Spinal cord (tissue), 10 donors: ENCODE data around the gene KATNB1. TPM values are rescaled to one million over a fixed set of nuclear protein-coding genes. Genes with fewer than 3 reads are reported as not detected.
"Not testable (repeated sequence)": the region's sequence is repeated elsewhere in the genome, so short reads cannot be mapped to it uniquely, and the experiment has no call there.

ENCODE experiments used
- DNase-seq, 6 donors: peaks; one replicate each; pipeline versions ENCODE4 v3.0.0 to v3.0.0-alpha.2; 2013 to 2015; ENCODE audit warnings: low spot score in 6 of 6, low read depth in 4 of 6
- H3K27ac ChIP-seq: one replicate; pipeline ENCODE4 v1.5.1; 2013; ENCODE audit warnings: low read depth, low read length, control low read depth
- H3K27me3 ChIP-seq: one replicate; pipeline ENCODE4 v1.6.1; 2013; ENCODE audit warnings: low read length; ENCODE audit not compliant: control insufficient read depth, insufficient read depth
- H3K36me3 ChIP-seq: one replicate; pipeline ENCODE4 v1.6.1; 2013; ENCODE audit warnings: low read length; ENCODE audit not compliant: control insufficient read depth, insufficient read depth
- H3K4me1 ChIP-seq: one replicate; pipeline ENCODE4 v1.6.1; 2013; ENCODE audit warnings: low read length; ENCODE audit not compliant: control insufficient read depth, insufficient read depth
- H3K4me3 ChIP-seq: one replicate; pipeline ENCODE4 v1.5.1; 2013; ENCODE audit warnings: low read depth, low read length, control low read depth
- H3K9me3 ChIP-seq: one replicate; pipeline ENCODE4 v1.6.1; 2013; ENCODE audit warnings: low read length; ENCODE audit not compliant: control insufficient read depth, insufficient read depth
- WGBS: methylation state at CpG from one replicate; pipeline ENCODE4 v1.1.5; 2013; ENCODE audit warnings: missing lambda C conversion rate; ENCODE audit not compliant: insufficient coverage; 5-methylcytosine and 5-hydroxymethylcytosine counted together
- polyA plus RNA-seq, 2 donors: library from polyadenylated mRNA; unstranded; fragments of 120-200 nt; gene quantifications; one replicate each; pipeline ENCODE4 v1.2.1, GENCODE V29; 2013; ENCODE audit not compliant: insufficient read length in 2 of 2
- total RNA-seq, 2 donors: library from RNA; depleted of rRNA in 1 of 2; stranded (reverse); fragments of 120-200 nt in 1 of 2; fragments of >200 nt in 1 of 2; gene quantifications; one replicate each; pipeline versions ENCODE4 v1.2.3 to v1.2.4, GENCODE V29; 2013 to 2014
- donor health status: healthy.

The KATNB1 gene
- total and polyA plus RNA-seq, 4 donors = 28.8 to 52.9 (median 43.0) TPM

- DNase-seq = no peak
- 100% methylated on average over 1 of the region's 3 CpGs for WGBS
- no peaks in the 10 kb centered on the region for H3K27me3 ChIP-seq
- H3K27ac ChIP-seq = no peak overlapping the region
- H3K4me1 ChIP-seq = no peaks in the 10 kb centered on the region
- no peaks in the 10 kb centered on the region for H3K9me3 ChIP-seq
- H3K36me3 ChIP-seq = no peaks in the 10 kb centered on the region
- no peak overlapping the region for H3K4me3 ChIP-seq
Observed at GRCh38 chr16:57709663-57710062, 25.9 kb upstream of the KATNB1 start.

GRCh38 chr16:57711346-57711745 is 24.2 kb upstream of the KATNB1 start:
- H3K27ac ChIP-seq = no peak overlapping the region
- H3K27me3 ChIP-seq = no peaks in the 10 kb centered on the region
- 39% methylated on average over 5 of the region's 5 CpGs for WGBS
- H3K4me1 ChIP-seq = no peaks in the 10 kb centered on the region
- no peak overlapping the region for H3K4me3 ChIP-seq
- H3K9me3 ChIP-seq = no peaks in the 10 kb centered on the region
- peak in 2 of 6 donors; percentile 37 to 39 for DNase-seq
- no peaks in the 10 kb centered on the region for H3K36me3 ChIP-seq

- no CpG with 5 or more reads among the region's 3 CpGs for WGBS
- Histone ChIP-seq H3K27me3 (no peaks in the 10 kb centered on the region), H3K36me3 (no peaks in the 10 kb centered on the region), H3K9me3 (no peaks in the 10 kb centered on the region), H3K4me1 (no peaks in the 10 kb centered on the region), H3K4me3 (no peak overlapping the region), H3K27ac (no peak overlapping the region)
- DNase-seq = no peak
Observed at GRCh38 chr16:57711993-57712392, 23.6 kb upstream of the KATNB1 start.

- not testable (repeated sequence) for H3K27me3 ChIP-seq, H3K27ac ChIP-seq, H3K4me3 ChIP-seq, H3K4me1 ChIP-seq, DNase-seq, H3K9me3 ChIP-seq, H3K36me3 ChIP-seq
- WGBS = 91% methylated on average over 5 of the region's 6 CpGs
Observed at GRCh38 chr16:57712569-57712968, 23.0 kb upstream of the KATNB1 start.

- 96% methylated on average over 8 of the region's 8 CpGs for WGBS
- no peak overlapping the region for H3K4me3 ChIP-seq
- DNase-seq = no peak
- no peaks in the 10 kb centered on the region for H3K9me3 ChIP-seq
- H3K27ac ChIP-seq = no peak overlapping the region
- H3K27me3 ChIP-seq = no peaks in the 10 kb centered on the region
- no peaks in the 10 kb centered on the region for H3K4me1 ChIP-seq
- no peaks in the 10 kb centered on the region for H3K36me3 ChIP-seq
Observed at GRCh38 chr16:57713596-57713995, 22.0 kb upstream of the KATNB1 start.

GRCh38 chr16:57714047-57714446 is 21.5 kb upstream of the KATNB1 start:
- H3K4me1 ChIP-seq = no peaks in the 10 kb centered on the region
- no peaks in the 10 kb centered on the region for H3K27me3 ChIP-seq
- no peaks in the 10 kb centered on the region for H3K36me3 ChIP-seq
- no peak for DNase-seq
- WGBS = 89% methylated on average over 3 of the region's 6 CpGs
- no peak overlapping the region for H3K4me3 ChIP-seq
- no peaks in the 10 kb centered on the region for H3K9me3 ChIP-seq
- no peak overlapping the region for H3K27ac ChIP-seq

- no peak overlapping the region for H3K27ac ChIP-seq
- 72% methylated on average over 3 of the region's 3 CpGs for WGBS
- no peaks in the 10 kb centered on the region for H3K27me3 ChIP-seq
- H3K9me3 ChIP-seq = no peaks in the 10 kb centered on the region
- no peak overlapping the region for H3K4me3 ChIP-seq
- DNase-seq = peak in 2 of 6 donors; percentile 49 to 50
- H3K36me3 ChIP-seq = peaks cover 3% of the 10 kb centered on the region
- no peaks in the 10 kb centered on the region for H3K4me1 ChIP-seq
Observed at GRCh38 chr16:57720142-57720575, 15.4 kb upstream of the KATNB1 start.

- DNase-seq = no peak
- H3K27me3 ChIP-seq = no peaks in the 10 kb centered on the region
- 86% methylated on average over 8 of the region's 17 CpGs for WGBS
- no peak overlapping the region for H3K27ac ChIP-seq
- H3K4me1 ChIP-seq = no peaks in the 10 kb centered on the region
- H3K36me3 ChIP-seq = peaks cover 3% of the 10 kb centered on the region
- H3K9me3 ChIP-seq = no peaks in the 10 kb centered on the region
- no peak overlapping the region for H3K4me3 ChIP-seq
Observed at GRCh38 chr16:57721356-57722209, 14.0 kb upstream of the KATNB1 start.

GRCh38 chr16:57722210-57722499 is 13.4 kb upstream of the KATNB1 start:
- no peak overlapping the region for H3K4me3 ChIP-seq
- no peaks in the 10 kb centered on the region for H3K9me3 ChIP-seq
- no peak overlapping the region for H3K27ac ChIP-seq
- no peaks in the 10 kb centered on the region for H3K27me3 ChIP-seq
- no peaks in the 10 kb centered on the region for H3K4me1 ChIP-seq
- WGBS = 100% methylated on average over 2 of the region's 2 CpGs
- DNase-seq = no peak
- H3K36me3 ChIP-seq = peaks cover 3% of the 10 kb centered on the region

GRCh38 chr16:57722651-57723050 is 12.9 kb upstream of the KATNB1 start:
- H3K9me3 ChIP-seq = no peaks in the 10 kb centered on the region
- peaks cover 3% of the 10 kb centered on the region for H3K36me3 ChIP-seq
- H3K27me3 ChIP-seq = no peaks in the 10 kb centered on the region
- no peak overlapping the region for H3K4me3 ChIP-seq
- H3K4me1 ChIP-seq = no peaks in the 10 kb centered on the region
- 82% methylated on average over 8 of the region's 11 CpGs for WGBS
- no peak for DNase-seq
- no peak overlapping the region for H3K27ac ChIP-seq
